HL-60 (cell line): ENCODE measurements around the gene UBASH3A.

ENCODE experiments used
- GABPA ChIP-seq: IDR thresholded peaks from 2 replicates; pipeline ENCODE4 v1.6.1; 2012; ENCODE audit warnings: low read depth
- POLR2AphosphoS5 ChIP-seq: IDR thresholded peaks from 2 replicates; pipeline ENCODE4 v1.6.1; 2012; ENCODE audit warnings: low read depth
- TF ChIP-seq, protein P1 (sequence below): IDR thresholded peaks from one replicate; pipeline ENCODE4 v1.5.1; 2011; ENCODE audit warnings: low read length, control low read depth, inconsistent platforms; ENCODE audit not compliant: insufficient read depth

DNA sequence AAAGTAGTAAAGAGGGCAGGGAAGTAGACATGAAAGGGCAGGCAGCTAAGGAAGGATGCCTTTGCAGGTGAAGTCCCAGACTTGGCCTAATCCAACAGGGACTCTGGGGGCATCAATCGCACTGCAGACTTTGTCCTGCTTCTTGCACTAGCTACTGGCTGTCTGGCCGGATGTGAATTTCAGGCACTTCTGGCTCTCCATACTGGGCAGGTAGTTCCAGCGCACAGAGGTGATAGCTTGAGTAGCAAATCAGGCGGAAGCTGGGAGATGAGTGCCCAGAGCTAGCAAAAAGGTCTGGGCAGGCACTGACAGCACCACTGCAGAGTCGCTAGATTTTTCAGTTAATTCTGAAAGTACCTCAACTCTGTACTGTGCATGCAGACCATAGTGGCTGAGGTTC is 91.3 kb downstream of the UBASH3A start:
- no peak for TF ChIP-seq GABPA
- TF ChIP-seq, protein P1, sequence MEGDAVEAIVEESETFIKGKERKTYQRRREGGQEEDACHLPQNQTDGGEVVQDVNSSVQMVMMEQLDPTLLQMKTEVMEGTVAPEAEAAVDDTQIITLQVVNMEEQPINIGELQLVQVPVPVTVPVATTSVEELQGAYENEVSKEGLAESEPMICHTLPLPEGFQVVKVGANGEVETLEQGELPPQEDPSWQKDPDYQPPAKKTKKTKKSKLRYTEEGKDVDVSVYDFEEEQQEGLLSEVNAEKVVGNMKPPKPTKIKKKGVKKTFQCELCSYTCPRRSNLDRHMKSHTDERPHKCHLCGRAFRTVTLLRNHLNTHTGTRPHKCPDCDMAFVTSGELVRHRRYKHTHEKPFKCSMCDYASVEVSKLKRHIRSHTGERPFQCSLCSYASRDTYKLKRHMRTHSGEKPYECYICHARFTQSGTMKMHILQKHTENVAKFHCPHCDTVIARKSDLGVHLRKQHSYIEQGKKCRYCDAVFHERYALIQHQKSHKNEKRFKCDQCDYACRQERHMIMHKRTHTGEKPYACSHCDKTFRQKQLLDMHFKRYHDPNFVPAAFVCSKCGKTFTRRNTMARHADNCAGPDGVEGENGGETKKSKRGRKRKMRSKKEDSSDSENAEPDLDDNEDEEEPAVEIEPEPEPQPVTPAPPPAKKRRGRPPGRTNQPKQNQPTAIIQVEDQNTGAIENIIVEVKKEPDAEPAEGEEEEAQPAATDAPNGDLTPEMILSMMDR = no peak
- no peak for TF ChIP-seq POLR2AphosphoS5
